Activated naive CD4-positive, alpha-beta T cell treated with anti-CD3 and anti-CD28 coated beads, Interleukin-2, amount 50 U/mL, for 24 hours (primary cell): ENCODE results near the gene NAA20.

ENCODE experiments used
- H3K27ac Mint-ChIP-seq: one replicate; pipeline ENCODE4 v1.8.0; 2021; ENCODE audit warnings: mild to moderate bottlenecking, mixed read lengths
- H3K27me3 Mint-ChIP-seq: one replicate; pipeline ENCODE4 v1.8.0; 2021; ENCODE audit warnings: mixed read lengths
- H3K36me3 Mint-ChIP-seq: one replicate; pipeline ENCODE4 v1.8.0; 2021; ENCODE audit warnings: mixed read lengths
- H3K4me1 Mint-ChIP-seq: one replicate; pipeline ENCODE4 v1.8.0; 2021; ENCODE audit warnings: mixed read lengths
- H3K4me3 Mint-ChIP-seq: one replicate; pipeline ENCODE4 v1.8.0; 2021; ENCODE audit warnings: mild to moderate bottlenecking, mixed read lengths
- H3K9me3 Mint-ChIP-seq: one replicate; pipeline ENCODE4 v1.8.0; 2021; ENCODE audit warnings: mixed read lengths

NAA20 gene

DNA sequence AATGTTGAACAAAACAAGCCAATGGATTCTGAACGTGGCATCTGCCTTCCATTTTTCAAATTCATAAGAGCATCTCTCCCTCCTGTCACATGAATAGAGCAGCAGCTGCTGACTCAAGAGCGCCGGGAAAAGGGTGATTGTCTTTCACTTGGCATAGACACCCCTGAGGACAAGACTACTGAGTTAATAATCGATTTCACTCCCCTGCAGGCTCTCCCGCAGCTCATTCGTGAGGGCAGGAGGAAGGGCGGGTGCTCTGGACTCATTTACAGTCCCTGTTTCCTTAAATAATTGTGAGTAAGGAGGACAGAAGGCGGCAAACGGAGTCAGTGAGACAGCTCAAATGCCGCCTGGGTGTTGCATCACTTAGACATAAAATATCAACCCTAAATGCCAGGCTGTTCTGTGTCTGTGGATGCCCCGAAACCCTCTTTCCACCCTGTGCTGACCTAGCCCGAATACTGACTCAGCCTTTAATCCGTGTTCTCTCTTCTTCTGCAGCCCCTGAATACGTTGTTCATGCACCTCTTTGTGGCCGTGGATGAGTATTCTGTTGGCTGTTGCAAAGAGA lies 56.7 kb downstream of the NAA20 start:
- Mint-ChIP-seq H3K4me3 (no peak overlapping the region), H3K9me3 (no peaks in the 10 kb centered on the region), H3K36me3 (no peaks in the 10 kb centered on the region), H3K27ac (no peak overlapping the region), H3K27me3 (peaks cover 2% of the 10 kb centered on the region), H3K4me1 (no peaks in the 10 kb centered on the region)

DNA sequence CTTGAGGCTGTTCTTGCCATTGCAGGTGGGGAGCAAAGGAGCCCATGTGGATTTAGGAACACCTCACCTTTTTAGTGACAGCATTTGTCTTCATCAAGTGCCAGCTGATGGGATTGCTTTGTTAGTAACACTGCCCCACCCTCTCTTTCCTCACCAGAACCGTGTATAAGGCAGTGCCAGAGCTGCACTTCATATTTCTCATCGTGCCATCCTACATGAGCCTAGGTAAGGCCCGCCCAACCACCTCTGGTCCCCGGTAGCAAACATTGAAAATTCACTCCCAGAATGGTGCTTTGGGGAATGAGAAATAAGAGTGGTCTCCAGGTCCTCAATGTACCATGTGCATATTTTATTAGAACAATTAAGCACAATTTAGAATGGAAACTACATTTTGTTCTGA lies 57.9 kb downstream of the NAA20 start:
- Mint-ChIP-seq H3K27ac (no peak overlapping the region), H3K4me1 (no peaks in the 10 kb centered on the region), H3K27me3 (peaks cover 2% of the 10 kb centered on the region), H3K4me3 (no peak overlapping the region), H3K36me3 (no peaks in the 10 kb centered on the region), H3K9me3 (no peaks in the 10 kb centered on the region)

DNA sequence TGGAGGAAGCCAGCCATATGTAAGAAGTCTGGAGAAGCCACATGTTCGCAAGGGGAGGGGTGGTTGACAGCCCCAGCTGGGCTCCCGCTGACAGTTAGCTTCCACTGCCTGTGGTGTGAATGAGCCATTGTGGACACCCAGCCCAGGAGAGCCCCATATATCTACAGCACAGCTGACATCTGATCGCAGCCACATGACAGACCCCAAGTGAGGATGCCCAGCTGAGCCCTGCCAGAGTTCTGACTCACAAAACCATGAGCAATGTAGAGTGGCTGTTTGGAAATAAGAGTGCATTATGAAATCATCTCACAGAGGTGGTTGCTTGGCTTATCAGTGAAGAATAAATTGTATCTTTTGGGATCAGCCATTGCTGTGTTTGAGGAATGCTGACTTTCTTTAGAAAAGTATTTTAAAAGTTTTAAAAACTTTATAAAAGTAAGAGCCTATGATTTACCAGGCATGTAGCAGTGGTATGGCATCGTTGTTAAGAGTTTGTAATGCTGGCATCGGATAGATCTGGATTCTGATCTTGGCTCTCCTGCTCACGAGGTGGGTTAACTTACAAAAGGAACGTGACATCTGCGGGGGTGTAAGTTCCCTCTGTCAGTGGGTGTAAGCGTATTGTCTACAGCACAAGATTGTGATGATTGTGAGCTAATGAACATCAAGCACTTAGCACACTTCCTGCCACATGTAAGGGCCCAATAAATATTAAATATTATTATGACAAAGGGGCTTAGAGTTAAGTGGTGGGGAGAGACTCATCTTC lies 59.3 kb downstream of the NAA20 start:
- no peak overlapping the region for H3K4me3 Mint-ChIP-seq
- peaks cover 2% of the 10 kb centered on the region for H3K27me3 Mint-ChIP-seq
- H3K27ac Mint-ChIP-seq, result no peak overlapping the region
- no peaks in the 10 kb centered on the region for H3K36me3 Mint-ChIP-seq
- no peaks in the 10 kb centered on the region for H3K4me1 Mint-ChIP-seq
- H3K9me3 Mint-ChIP-seq, result no peaks in the 10 kb centered on the region

DNA sequence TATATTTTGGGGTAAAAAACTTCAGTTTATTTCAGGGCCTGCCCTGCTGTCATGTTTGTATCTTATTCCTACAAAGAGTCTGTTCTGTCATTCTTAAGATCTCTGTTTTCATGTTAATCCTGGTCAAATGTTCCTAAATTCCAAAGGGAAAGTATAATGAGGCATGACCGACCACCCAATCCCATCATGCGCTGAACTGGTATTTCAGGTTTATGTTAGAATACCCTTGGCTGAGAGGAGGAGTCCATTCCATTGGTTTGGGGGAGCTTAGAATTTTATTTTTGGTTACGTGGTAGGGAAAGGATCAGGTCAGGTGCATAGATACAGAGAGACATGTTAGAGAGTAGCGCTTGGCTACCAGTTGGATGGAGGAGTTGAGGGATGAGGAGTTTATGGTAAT lies 60.9 kb downstream of the NAA20 start:
- no peaks in the 10 kb centered on the region for H3K27me3 Mint-ChIP-seq
- H3K27ac Mint-ChIP-seq, result no peak overlapping the region
- no peak overlapping the region for H3K4me3 Mint-ChIP-seq
- H3K9me3 Mint-ChIP-seq, result no peaks in the 10 kb centered on the region
- H3K4me1 Mint-ChIP-seq, result no peaks in the 10 kb centered on the region
- no peaks in the 10 kb centered on the region for H3K36me3 Mint-ChIP-seq

DNA sequence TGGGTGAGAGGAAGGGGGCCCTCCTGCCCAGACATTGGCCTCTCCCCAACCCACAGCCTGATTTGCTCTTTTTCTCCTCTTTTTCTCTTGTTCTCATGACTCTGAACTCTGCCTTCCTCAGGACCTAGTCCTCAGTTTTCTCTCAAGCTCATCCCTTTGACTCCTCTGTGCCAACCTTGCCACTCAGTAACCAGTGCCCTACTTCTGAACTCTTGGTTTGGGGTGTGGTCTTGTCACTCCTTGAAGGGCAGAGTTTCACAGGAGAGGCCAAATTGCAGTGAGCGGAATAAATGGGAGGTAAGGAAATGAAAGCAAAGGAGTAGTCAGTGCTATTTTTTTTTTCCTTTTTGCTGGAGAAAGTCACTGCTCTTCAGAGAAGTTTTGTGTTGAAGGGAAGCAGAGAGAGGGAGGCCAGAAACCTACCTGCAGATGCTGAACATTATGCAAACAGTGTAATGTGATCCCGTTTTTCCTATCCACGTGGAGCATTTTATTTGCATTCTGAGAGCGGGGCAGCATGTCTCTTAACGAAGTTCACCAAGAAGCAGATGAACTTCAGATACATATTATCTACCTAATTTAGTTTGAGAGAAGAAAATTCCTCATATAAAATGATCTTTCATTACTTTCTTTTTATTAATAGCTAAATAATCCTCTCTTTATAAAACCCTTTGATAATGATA lies 62.1 kb downstream of the NAA20 start:
- Mint-ChIP-seq H3K27me3 (no peaks in the 10 kb centered on the region), H3K27ac (no peak overlapping the region), H3K9me3 (no peaks in the 10 kb centered on the region), H3K4me1 (peaks cover 5% of the 10 kb centered on the region), H3K4me3 (no peak overlapping the region), H3K36me3 (no peaks in the 10 kb centered on the region)
